Fibroblast of gingiva (primary cell): ENCODE data around the gene SKI.
"Not testable (repeated sequence)": the region's sequence is repeated elsewhere in the genome, so short reads cannot be mapped to it uniquely, and the experiment has no call there.

Experiments used
- DNase-seq: peaks from one replicate; pipeline ENCODE4 v3.0.0-alpha.2; 2011; ENCODE audit warnings: low read depth

The SKI gene

GRCh38 chr1:2320006-2320405 lies 91.9 kb downstream of the SKI start:
- no peak for DNase-seq

- no peak for DNase-seq
Measured at GRCh38 chr1:2320760-2321667, 92.9 kb downstream of the SKI start.

- peak; percentile 94 for DNase-seq
Measured at GRCh38 chr1:2322065-2322571, 94.0 kb downstream of the SKI start.

GRCh38 chr1:2322581-2323211 lies 94.6 kb downstream of the SKI start:
- no peak for DNase-seq

GRCh38 chr1:2323451-2323974 lies 95.4 kb downstream of the SKI start:
- no peak for DNase-seq

- DNase-seq: no peak
Measured at GRCh38 chr1:2324553-2325366, 96.6 kb downstream of the SKI start.

- DNase-seq: peak; percentile 38
Measured at GRCh38 chr1:2326524-2326923, 98.4 kb downstream of the SKI start.

- DNase-seq: not testable (repeated sequence)
Measured at GRCh38 chr1:2327162-2327561, 99.0 kb downstream of the SKI start.

- DNase-seq: no peak
Measured at GRCh38 chr1:2327841-2328240, 99.7 kb downstream of the SKI start.

GRCh38 chr1:2328676-2329455 lies 100.7 kb downstream of the SKI start:
- DNase-seq: no peak

- DNase-seq: no peak
Measured at GRCh38 chr1:2330035-2330434, 101.9 kb downstream of the SKI start.

- peak; percentile 66 for DNase-seq
Measured at GRCh38 chr1:2330519-2331199, 102.5 kb downstream of the SKI start.

- DNase-seq: no peak
Measured at GRCh38 chr1:2331200-2331544, 103.1 kb downstream of the SKI start.

GRCh38 chr1:2331580-2331979 lies 103.5 kb downstream of the SKI start:
- DNase-seq: not testable (repeated sequence)

- no peak for DNase-seq
Measured at GRCh38 chr1:2334366-2334765, 106.2 kb downstream of the SKI start.

- DNase-seq: no peak
Measured at GRCh38 chr1:2334883-2335534, 106.9 kb downstream of the SKI start.

GRCh38 chr1:2335721-2336455 lies 107.8 kb downstream of the SKI start:
- no peak for DNase-seq

GRCh38 chr1:2336499-2336898 lies 108.4 kb downstream of the SKI start:
- no peak for DNase-seq

GRCh38 chr1:2337081-2337480 lies 109.0 kb downstream of the SKI start:
- DNase-seq: no peak

GRCh38 chr1:2337501-2337900 lies 109.4 kb downstream of the SKI start:
- DNase-seq: no peak
